ENCODE measurements around the gene GBP2. TPM values are rescaled to one million over a fixed set of nuclear protein-coding genes. Genes with fewer than 3 reads are reported as not detected.

The GBP2 gene
- total RNA-seq, 1 donor from 2014 or later = 61.6 TPM

DNA sequence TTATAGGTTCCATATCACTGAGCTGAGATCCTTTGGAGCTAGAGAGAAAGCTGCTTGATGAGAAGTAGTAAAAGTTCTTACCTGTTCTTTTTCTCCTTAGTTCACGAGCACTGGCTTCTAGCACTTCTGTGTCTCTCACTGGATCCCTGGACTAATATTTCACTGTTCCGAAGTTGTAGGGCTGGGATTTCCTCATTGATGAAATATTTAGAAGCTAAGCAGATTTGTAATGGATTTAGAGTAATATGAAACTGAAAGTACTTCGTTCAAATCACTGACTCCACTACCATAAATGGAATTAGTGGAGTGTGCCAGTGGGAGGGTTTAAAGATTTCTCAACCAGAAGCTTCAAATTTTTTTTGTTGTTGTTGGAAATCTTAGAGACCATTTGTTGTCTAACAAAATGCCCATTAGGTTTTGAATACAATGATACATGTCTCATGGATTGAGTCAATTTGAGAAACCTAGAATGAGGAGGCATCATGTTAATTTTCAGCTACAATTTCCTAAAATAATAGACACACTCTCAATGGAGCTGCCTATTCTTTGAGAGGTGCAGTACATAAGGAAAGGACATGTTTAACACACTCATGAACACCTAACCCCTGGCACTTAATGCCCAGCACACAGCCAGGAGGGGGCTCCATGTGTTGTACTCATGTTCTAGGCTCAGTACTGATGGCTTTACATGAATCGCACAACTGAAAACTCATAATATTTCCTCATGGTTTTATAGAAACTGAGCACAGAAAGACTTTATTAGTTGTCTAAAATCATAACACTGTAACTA is 60.6 kb downstream of the GBP2 start, which contains the start of gene GBP1:
Gene GBP1 (minus strand): TSS at position 130 of the 790 bp plus-strand sequence. CDS start 1,974 bp downstream, outside the sequence.
- peak; percentile 68 for DNase-seq (ENCODE audit: low read depth, low spot score)

GRCh38 chr1:89064632-89065031 is 61.3 kb downstream of the GBP2 start:
- no peak for DNase-seq (ENCODE audit: low read depth, low spot score)

- no peak for DNase-seq (ENCODE audit: low read depth, low spot score)
Observed at GRCh38 chr1:89063094-89063493, 62.8 kb downstream of the GBP2 start.

GRCh38 chr1:89060091-89060490 is 65.8 kb downstream of the GBP2 start:
- DNase-seq (ENCODE audit: low read depth, low spot score) = no peak

Other genes starting within 250 kb of the GBP2 start
- 36.1 and 38.6 TPM in 2 replicates for gene GTF2B, start 234.5 kb downstream of the GBP2 start, total RNA-seq
- 22.7 and 23.9 TPM in 2 replicates for gene KYAT3, start 133.5 kb downstream of the GBP2 start, total RNA-seq
- gene RBMXL1, start 133.5 kb downstream of the GBP2 start, total RNA-seq = 10.6 and 17.8 TPM in 2 replicates
- gene GBP3, start 103.2 kb downstream of the GBP2 start, total RNA-seq = 12.7 and 23.9 TPM in 2 replicates
- gene GBP1, start 60.9 kb downstream of the GBP2 start, total RNA-seq = 20.8 and 35.6 TPM in 2 replicates
- gene GBP7, start 49.9 kb upstream of the GBP2 start, total RNA-seq = not detected in 2 replicates
- 3.1 and 10.5 TPM in 2 replicates for gene GBP4, start 72.8 kb upstream of the GBP2 start, total RNA-seq
- 0.20 and 0.21 TPM in 2 replicates for gene GBP5, start 146.7 kb upstream of the GBP2 start, total RNA-seq
- not detected in 2 replicates for gene GBP6, start 237.9 kb upstream of the GBP2 start, total RNA-seq

Data from pulmonary artery endothelial cell (primary cell).